MCF 10A (cell line): ENCODE results near the gene ZNF148. TPM values are rescaled to one million over a fixed set of nuclear protein-coding genes. Genes with fewer than 3 reads are reported as not detected.

ENCODE experiments used
- BruUV-seq: library from RNA; stranded (reverse); fragments of 400-500 nt; replicated peaks from 2 replicates; lab custom pipeline; 2021; lab: Mats Ljungman, UMichigan
- CTCF ChIA-PET: fragments of 300-600 bp; sonication (Branson Sonifier 250); formaldehyde crosslinking; extraction: SDS; loops from one replicate; lab custom pipeline; 2021; ENCODE audit warnings: antibody characterized with exemption, inconsistent platforms; lab: Yijun Ruan, JAX
- POLR2A ChIA-PET: fragments of 300-600, 350-650 bp; sonication (Branson Sonifier 250); formaldehyde crosslinking; extraction: SDS; loops from one replicate; lab custom pipeline; 2020; ENCODE audit warnings: antibody characterized with exemption, inconsistent platforms; lab: Yijun Ruan, JAX
- DNase-seq: peaks from one replicate; pipeline ENCODE4 v3.0.0-alpha.2; 2018; ENCODE audit not compliant: unreplicated experiment
- H3K27ac Mint-ChIP-seq: one replicate; pipeline ENCODE4 v1.8.0; 2022; ENCODE audit warnings: mild to moderate bottlenecking, low read depth, mixed read lengths; ENCODE audit not compliant: unreplicated experiment
- H3K27me3 Mint-ChIP-seq: one replicate; pipeline ENCODE4 v1.8.0; 2022; ENCODE audit warnings: mixed read lengths; ENCODE audit not compliant: insufficient read depth, unreplicated experiment
- H3K36me3 Mint-ChIP-seq: one replicate; pipeline ENCODE4 v1.8.0; 2022; ENCODE audit warnings: mild to moderate bottlenecking, moderate library complexity, mixed read lengths; ENCODE audit not compliant: insufficient read depth, unreplicated experiment
- H3K4me1 Mint-ChIP-seq: one replicate; pipeline ENCODE4 v1.8.0; 2022; ENCODE audit warnings: mixed read lengths; ENCODE audit not compliant: insufficient read depth, unreplicated experiment
- H3K4me3 Mint-ChIP-seq: one replicate; pipeline ENCODE4 v1.8.0; 2022; ENCODE audit warnings: mild to moderate bottlenecking, moderate library complexity, mixed read lengths; ENCODE audit not compliant: unreplicated experiment
- H3K9me3 Mint-ChIP-seq: one replicate; pipeline ENCODE4 v1.8.0; 2022; ENCODE audit warnings: mixed read lengths; ENCODE audit not compliant: unreplicated experiment
- CTCF ChIP-seq: fragments of 200-600 bp; IDR thresholded peaks from one replicate; pipeline ENCODE4 v1.8.0; 2022; ENCODE audit warnings: antibody characterized with exemption, mild to moderate bottlenecking; ENCODE audit not compliant: unreplicated experiment
- intact Hi-C: fragments of 100-400 bp; cut with micrococcal nuclease; formaldehyde crosslinking; loops from 2 replicates; pipeline ENCODE4 v1.14.1; 2022
- total RNA-seq: library from RNA; stranded (reverse); gene quantifications from 2 replicates; pipeline ENCODE4 v1.2.3, GENCODE V29; 2022

ZNF148 gene
- total RNA-seq, 1 experiment from 2014 or later, result 35.2 TPM

- intact Hi-C loops, result no loop called here
- no peak for TF ChIP-seq CTCF
- DNase-seq, result no peak
- H3K36me3 Mint-ChIP-seq, result no peaks in the 10 kb centered on the region
- no peak overlapping the region for H3K27ac Mint-ChIP-seq
- no TSS peak for BruUV-seq
- H3K27me3 Mint-ChIP-seq, result no peaks in the 10 kb centered on the region
- H3K4me1 Mint-ChIP-seq, result no peaks in the 10 kb centered on the region
- H3K9me3 Mint-ChIP-seq, result no peaks in the 10 kb centered on the region
- H3K4me3 Mint-ChIP-seq, result no peak overlapping the region
- POLR2A ChIA-PET, result no interaction called here
- CTCF ChIA-PET, result interaction anchor here (0.6 to 1.3 kb wide), 4 partner anchors 13 to 269 kb away, joined by 3 to 4 read pairs (median 4); no protein-coding TSS in a partner anchor
Observed at GRCh38 chr3:125192190-125193035, 182.7 kb downstream of the ZNF148 start.

GRCh38 chr3:125191730-125192129 lies 183.4 kb downstream of the ZNF148 start:
- ChIA-PET CTCF (interaction anchor here (0.6 to 1.3 kb wide), 2 partner anchors 12 to 178 kb away, joined by 3 to 4 read pairs; no protein-coding TSS in a partner anchor), POLR2A (no interaction called here)
- no peak overlapping the region for H3K4me3 Mint-ChIP-seq
- no peaks in the 10 kb centered on the region for H3K27me3 Mint-ChIP-seq
- no TSS peak for BruUV-seq
- no peaks in the 10 kb centered on the region for H3K36me3 Mint-ChIP-seq
- TF ChIP-seq CTCF, result no peak
- intact Hi-C loops, result no loop called here
- H3K27ac Mint-ChIP-seq, result no peak overlapping the region
- no peaks in the 10 kb centered on the region for H3K9me3 Mint-ChIP-seq
- H3K4me1 Mint-ChIP-seq, result no peaks in the 10 kb centered on the region
- DNase-seq, result no peak

DNA sequence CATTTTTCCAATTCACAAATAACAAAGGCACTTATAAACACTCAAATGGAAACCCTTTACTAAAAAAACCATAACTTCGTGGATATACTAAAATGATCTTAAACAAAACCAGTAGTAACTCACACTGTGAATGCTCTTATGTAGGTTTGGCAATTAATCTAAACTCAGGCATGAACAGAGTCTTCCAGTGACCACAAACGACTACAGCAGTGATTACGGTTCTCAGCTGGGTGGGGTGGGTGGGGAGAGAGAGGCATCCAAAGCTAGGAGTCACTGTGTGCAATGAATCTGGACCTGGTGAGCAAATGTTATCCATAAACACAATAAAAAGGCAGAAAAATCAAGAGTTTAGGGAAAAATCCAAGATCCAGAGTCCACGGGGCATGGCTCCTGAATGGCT lies 183.9 kb downstream of the ZNF148 start:
- no peak for DNase-seq
- TF ChIP-seq CTCF, result no peak
- H3K27me3 Mint-ChIP-seq, result no peaks in the 10 kb centered on the region
- CTCF ChIA-PET, result interaction anchor here (0.6 to 1.3 kb wide), 2 partner anchors 12 to 179 kb away, joined by 3 to 4 read pairs; no protein-coding TSS in a partner anchor
- POLR2A ChIA-PET, result interaction anchor here (0.7 kb wide), 1 partner anchor 175 kb away, joined by 3 read pairs; no protein-coding TSS in a partner anchor
- BruUV-seq, result no TSS peak
- intact Hi-C loops, result no loop called here
- H3K9me3 Mint-ChIP-seq, result no peaks in the 10 kb centered on the region
- no peak overlapping the region for H3K27ac Mint-ChIP-seq
- no peak overlapping the region for H3K4me3 Mint-ChIP-seq
- no peaks in the 10 kb centered on the region for H3K36me3 Mint-ChIP-seq
- H3K4me1 Mint-ChIP-seq, result no peaks in the 10 kb centered on the region

GRCh38 chr3:125190786-125191185 lies 184.3 kb downstream of the ZNF148 start:
- POLR2A ChIA-PET, result interaction anchor here (0.7 kb wide), 1 partner anchor 175 kb away, joined by 3 read pairs; no protein-coding TSS in a partner anchor
- H3K36me3 Mint-ChIP-seq, result no peaks in the 10 kb centered on the region
- intact Hi-C loops, result no loop called here
- no peak overlapping the region for H3K27ac Mint-ChIP-seq
- no peaks in the 10 kb centered on the region for H3K27me3 Mint-ChIP-seq
- H3K4me1 Mint-ChIP-seq, result no peaks in the 10 kb centered on the region
- TF ChIP-seq CTCF, result no peak
- CTCF ChIA-PET, result interaction anchor here (0.6 to 1.3 kb wide), 2 partner anchors 11 to 618 kb away, joined by 3 to 4 read pairs; no protein-coding TSS in a partner anchor
- BruUV-seq, result no TSS peak
- H3K9me3 Mint-ChIP-seq, result no peaks in the 10 kb centered on the region
- DNase-seq, result no peak
- no peak overlapping the region for H3K4me3 Mint-ChIP-seq
